Brain microvascular endothelial cell (primary cell): Measurements from ENCODE around the gene ARHGAP6.
A peak's percentile ranks its signal among the peaks of the same experiment; 100 is the strongest.

Experiments used
- DNase-seq: peaks from one replicate; pipeline ENCODE4 v3.0.0-alpha.2; 2020
- H3K27ac ChIP-seq: fragments of 250-450 bp; sonication (Bioruptor Pico); 2 replicates; pipeline ENCODE4 v1.5.1; 2020; ENCODE audit warnings: mild to moderate bottlenecking, moderate library complexity
- H3K27me3 ChIP-seq: fragments of 250-450 bp; sonication (Bioruptor Pico); replicated peaks from 2 replicates; pipeline ENCODE4 v1.5.1; 2020; ENCODE audit warnings: mild to moderate bottlenecking
- H3K36me3 ChIP-seq: fragments of 250-450 bp; sonication (Bioruptor Pico); replicated peaks from 2 replicates; pipeline ENCODE4 v1.5.1; 2020; ENCODE audit warnings: mild to moderate bottlenecking
- H3K4me3 ChIP-seq: 2 replicates; pipeline ENCODE4 v1.5.1; 2011; ENCODE audit warnings: low read depth, mild to moderate bottlenecking, control low read depth, low read length, moderate library complexity
- in situ Hi-C: cut with HindIII; loops from 2 replicates; pipeline ENCODE4 v1.10.0; 2017; ENCODE audit warnings: low sequenced_read_pairs, low pct_ligation_motif_present
- TF ChIP-seq, protein P1 (sequence below): IDR thresholded peaks from 2 replicates; pipeline ENCODE4 v1.5.1; 2011; ENCODE audit warnings: low read depth, mild to moderate bottlenecking, moderate library complexity, low read length, control low read depth, inconsistent platforms; ENCODE audit errors: missing control alignments

ARHGAP6 gene

DNA sequence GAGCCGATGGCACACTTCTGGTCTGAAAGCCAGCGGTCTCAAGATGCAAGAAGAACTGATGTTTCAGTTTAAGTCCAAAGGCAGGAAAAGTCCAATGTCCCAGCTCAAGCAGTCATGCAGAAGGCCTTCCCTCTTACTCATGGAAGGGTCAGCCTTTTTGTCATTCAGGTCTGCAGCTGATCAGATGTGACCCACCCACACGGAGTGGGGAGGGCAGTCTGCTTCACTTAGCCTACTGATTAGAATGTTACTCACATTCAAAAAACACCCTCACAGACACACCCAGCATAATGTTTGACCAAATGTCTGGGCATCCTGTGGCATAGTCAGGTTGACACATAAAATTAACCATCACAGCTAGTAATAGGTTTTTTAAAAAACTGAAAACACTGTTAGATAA, 548.0 kb downstream of the ARHGAP6 start:
- Histone ChIP-seq H3K4me3 (no peak overlapping the region), H3K36me3 (peaks cover 14% of the 10 kb centered on the region), H3K27me3 (no peaks in the 10 kb centered on the region), H3K27ac (no peak overlapping the region)
- TF ChIP-seq, protein P1, sequence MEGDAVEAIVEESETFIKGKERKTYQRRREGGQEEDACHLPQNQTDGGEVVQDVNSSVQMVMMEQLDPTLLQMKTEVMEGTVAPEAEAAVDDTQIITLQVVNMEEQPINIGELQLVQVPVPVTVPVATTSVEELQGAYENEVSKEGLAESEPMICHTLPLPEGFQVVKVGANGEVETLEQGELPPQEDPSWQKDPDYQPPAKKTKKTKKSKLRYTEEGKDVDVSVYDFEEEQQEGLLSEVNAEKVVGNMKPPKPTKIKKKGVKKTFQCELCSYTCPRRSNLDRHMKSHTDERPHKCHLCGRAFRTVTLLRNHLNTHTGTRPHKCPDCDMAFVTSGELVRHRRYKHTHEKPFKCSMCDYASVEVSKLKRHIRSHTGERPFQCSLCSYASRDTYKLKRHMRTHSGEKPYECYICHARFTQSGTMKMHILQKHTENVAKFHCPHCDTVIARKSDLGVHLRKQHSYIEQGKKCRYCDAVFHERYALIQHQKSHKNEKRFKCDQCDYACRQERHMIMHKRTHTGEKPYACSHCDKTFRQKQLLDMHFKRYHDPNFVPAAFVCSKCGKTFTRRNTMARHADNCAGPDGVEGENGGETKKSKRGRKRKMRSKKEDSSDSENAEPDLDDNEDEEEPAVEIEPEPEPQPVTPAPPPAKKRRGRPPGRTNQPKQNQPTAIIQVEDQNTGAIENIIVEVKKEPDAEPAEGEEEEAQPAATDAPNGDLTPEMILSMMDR, result no peak
- DNase-seq, result no peak
- in situ Hi-C loops, result loop anchor here (25.0 kb wide), 1 partner anchor 930 kb away; no protein-coding TSS in a partner anchor

DNA sequence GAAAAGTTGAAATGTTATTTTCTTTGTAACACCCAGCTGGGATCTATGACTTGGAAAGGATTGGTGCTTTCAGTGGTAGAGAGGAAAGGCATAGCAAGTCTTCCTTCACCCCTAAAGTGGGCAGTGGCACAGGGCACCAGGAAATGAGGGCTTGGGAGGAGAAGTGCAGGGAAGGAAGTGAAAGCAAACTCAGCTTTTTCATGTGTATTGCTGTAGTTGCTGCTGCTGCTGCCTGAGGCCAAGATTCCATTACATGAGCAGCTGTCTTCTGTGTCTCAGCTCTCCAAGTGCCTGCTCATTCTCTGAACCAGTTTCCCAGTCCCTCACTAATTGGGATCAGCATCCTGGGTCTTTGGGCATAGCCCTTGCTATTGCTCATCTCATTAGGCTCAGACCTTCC, 552.0 kb downstream of the ARHGAP6 start:
- in situ Hi-C loops, result loop anchor here (25.0 kb wide), 1 partner anchor 926 kb away; no protein-coding TSS in a partner anchor
- peaks cover 4% of the 10 kb centered on the region for H3K36me3 ChIP-seq
- H3K27ac ChIP-seq, result peak overlapping the region; percentile 28

DNA sequence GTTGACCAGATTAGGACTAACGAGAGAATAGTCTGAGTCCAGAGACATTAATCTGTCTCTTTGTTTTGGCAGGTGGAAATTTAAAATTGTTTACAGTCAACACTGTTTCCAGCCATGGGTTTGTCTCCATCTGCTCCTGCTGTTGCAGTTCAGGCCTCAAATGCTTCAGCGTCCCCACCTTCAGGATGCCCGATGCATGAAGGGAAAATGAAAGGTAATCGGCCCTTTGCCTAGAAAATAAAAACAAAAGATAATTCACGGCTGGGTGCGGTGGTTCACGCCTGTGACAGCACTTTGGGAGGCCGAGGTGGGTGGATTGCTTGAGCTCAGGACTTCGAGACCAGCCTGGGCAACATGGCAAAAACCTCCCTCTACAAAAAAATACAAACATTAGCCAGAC, 553.8 kb downstream of the ARHGAP6 start:
- TF ChIP-seq, protein P1, result no peak
- H3K36me3 ChIP-seq, result no peaks in the 10 kb centered on the region
- peak overlapping the region; percentile 94 for H3K27ac ChIP-seq
- peak overlapping the region; percentile 83 for H3K4me3 ChIP-seq
- in situ Hi-C loops, result loop anchor here (25.0 kb wide), 1 partner anchor 925 kb away; no protein-coding TSS in a partner anchor
- no peak for DNase-seq
- no peaks in the 10 kb centered on the region for H3K27me3 ChIP-seq

More for the DNA sequence above, 552.0 kb downstream of the ARHGAP6 start:
- Histone ChIP-seq H3K27me3 (no peaks in the 10 kb centered on the region), H3K4me3 (no peak overlapping the region)
- TF ChIP-seq, protein P1, result no peak
- no peak for DNase-seq

DNA sequence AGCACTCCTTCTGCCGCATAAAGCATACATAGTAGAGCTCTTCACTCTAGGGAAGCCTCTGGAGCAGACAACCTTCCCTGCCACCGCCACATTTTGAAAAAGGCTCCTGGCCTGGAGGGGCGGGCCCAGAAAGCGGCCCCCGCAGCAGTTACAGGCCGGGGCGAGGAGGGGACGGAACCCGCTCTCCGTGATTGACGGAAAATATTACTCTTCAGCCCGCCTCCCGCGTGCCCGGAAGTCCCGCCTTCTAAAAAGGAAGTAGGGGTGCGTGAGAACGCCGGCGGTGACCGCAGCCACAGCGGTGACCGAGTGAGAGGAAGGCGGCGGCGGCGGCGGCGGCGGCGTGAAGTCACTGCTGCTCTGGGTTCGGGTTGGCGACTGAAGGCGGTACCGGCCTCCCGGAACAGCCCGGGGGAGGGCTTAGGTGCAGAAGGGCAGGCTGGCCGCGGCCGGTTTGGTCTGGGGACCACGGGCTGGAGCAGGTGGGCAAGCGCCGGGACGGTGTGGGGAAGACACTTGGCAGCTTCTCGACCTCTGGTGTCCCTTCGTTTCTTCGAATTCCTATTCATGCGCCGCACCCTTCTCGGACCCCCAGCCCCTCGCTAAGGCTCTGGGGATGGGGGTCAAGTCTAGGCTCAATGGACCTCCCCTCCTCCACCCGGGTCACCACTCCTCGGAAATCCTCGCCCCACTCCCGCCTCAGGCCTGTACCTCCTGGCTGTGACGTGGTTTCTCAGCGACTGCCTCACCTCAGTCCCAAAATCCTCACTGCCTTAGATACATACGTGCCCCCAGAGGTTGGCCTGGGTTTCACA, 554.5 kb downstream of the ARHGAP6 start, which contains the start of gene HCCS:
Gene HCCS, plus strand, starts transcription at position 296 of the 815 bp plus-strand sequence. CDS start 729 bp downstream, outside the sequence.
- TF ChIP-seq, protein P1, result peak; percentile 14
- H3K27me3 ChIP-seq, result no peaks in the 10 kb centered on the region
- peak; percentile 79 for DNase-seq
- H3K27ac ChIP-seq, result peak within 1 kb of the TSS; percentile 94
- H3K4me3 ChIP-seq, result peak within 1 kb of the TSS; percentile 83
- in situ Hi-C loops, result loop anchor here (25.0 kb wide), 1 partner anchor 924 kb away; no protein-coding TSS in a partner anchor
- no peaks in the 10 kb centered on the region for H3K36me3 ChIP-seq

DNA sequence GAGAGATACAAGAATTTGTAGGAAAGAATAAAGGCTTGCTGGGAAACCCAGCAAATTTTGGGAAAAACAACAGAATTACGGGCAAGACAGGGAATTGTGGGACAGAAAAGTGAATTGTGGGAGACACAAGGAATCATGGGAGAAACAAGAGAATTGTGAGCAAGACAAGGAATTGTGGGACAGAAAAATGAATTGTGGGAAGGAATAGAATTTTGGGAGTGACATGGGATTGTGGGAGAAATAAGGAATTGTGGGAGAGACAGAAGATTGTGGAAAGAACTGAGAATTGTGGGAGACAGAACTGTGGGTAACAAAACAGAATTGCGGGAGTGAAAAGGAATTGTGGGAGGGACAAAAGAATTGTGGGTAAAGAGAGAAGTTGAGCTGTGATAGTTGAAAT, 555.8 kb downstream of the ARHGAP6 start:
- H3K4me3 ChIP-seq, result no peak overlapping the region
- in situ Hi-C loops, result loop anchor here (25.0 kb wide), 1 partner anchor 923 kb away; no protein-coding TSS in a partner anchor
- no peaks in the 10 kb centered on the region for H3K36me3 ChIP-seq
- H3K27ac ChIP-seq, result no peak overlapping the region
- no peaks in the 10 kb centered on the region for H3K27me3 ChIP-seq
- TF ChIP-seq, protein P1, result no peak
- DNase-seq, result no peak
